GM10248 (cell line): Measurements from ENCODE around the gene CDK12.
"Not testable (repeated sequence)": the region's sequence is repeated elsewhere in the genome, so short reads cannot be mapped to it uniquely, and the experiment has no call there.

Experiments
- CTCF ChIA-PET: fragments of 300-600 bp; sonication (Branson Sonifier 250); formaldehyde crosslinking; extraction: SDS; loops from one replicate; lab custom pipeline; 2021; ENCODE audit warnings: antibody characterized with exemption; lab: Yijun Ruan, JAX
- POLR2A ChIA-PET: fragments of 350-650 bp; sonication (Branson Sonifier 250); formaldehyde crosslinking; extraction: SDS; loops from one replicate; lab custom pipeline; 2020; ENCODE audit warnings: antibody characterized with exemption; lab: Yijun Ruan, JAX
- DNase-seq: peaks from one replicate; pipeline ENCODE4 v3.0.0; 2012; ENCODE audit errors: extremely low spot score
- CTCF ChIP-seq: IDR thresholded peaks from 2 replicates; pipeline ENCODE4 v1.5.1; 2012; ENCODE audit warnings: mild to moderate bottlenecking, low read depth; ENCODE audit errors: extremely low read depth, missing control alignments, control extremely low read depth

The CDK12 gene

GRCh38 chr17:39473310-39473709 lies 12.0 kb downstream of the CDK12 start:
- no peak for TF ChIP-seq CTCF
- POLR2A ChIA-PET, result no interaction called here
- CTCF ChIA-PET, result interaction anchor here (1.2 to 2.6 kb wide), 3 partner anchors 11 to 15 kb away, joined by 3 to 9 read pairs (median 4); partner anchors contain the start of gene CDK12
- no peak for DNase-seq

GRCh38 chr17:39479631-39480030 lies 18.3 kb downstream of the CDK12 start:
- CTCF ChIA-PET, result interaction anchor here (1.2 to 1.8 kb wide), 4 partner anchors 9 to 142 kb away, joined by 3 to 5 read pairs (median 4); partner anchors contain the start of gene MED1
- POLR2A ChIA-PET, result interaction anchor here (0.6 to 1.0 kb wide), 3 partner anchors 17 to 1172 kb away, joined by 3 to 6 read pairs (median 4); no protein-coding TSS in a partner anchor
- not testable (repeated sequence) for DNase-seq

- CTCF ChIA-PET, result interaction anchor here (0.9 kb wide), 1 partner anchor 10 kb away, joined by 3 read pairs; no protein-coding TSS in a partner anchor
- no peak for DNase-seq
- no peak for TF ChIP-seq CTCF
- POLR2A ChIA-PET, result interaction anchor here (0.6 to 3.0 kb wide), 2 partner anchors 22 to 662 kb away, joined by 3 to 21 read pairs; partner anchors contain the start of gene CDK12
Observed at GRCh38 chr17:39483506-39483905, 22.2 kb downstream of the CDK12 start.

GRCh38 chr17:39484178-39484577 lies 22.9 kb downstream of the CDK12 start:
- DNase-seq, result peak; percentile 77
- CTCF ChIA-PET, result interaction anchor here (0.9 kb wide), 1 partner anchor 10 kb away, joined by 3 read pairs; no protein-coding TSS in a partner anchor

GRCh38 chr17:39485555-39485954 lies 24.3 kb downstream of the CDK12 start:
- TF ChIP-seq CTCF, result no peak
- no peak for DNase-seq
- ChIA-PET CTCF (interaction anchor here (1.3 kb wide), 1 partner anchor 62 kb away, joined by 4 read pairs; no protein-coding TSS in a partner anchor), POLR2A (interaction anchor here (0.6 to 3.0 kb wide), 2 partner anchors 24 to 1852 kb away, joined by 3 to 21 read pairs; partner anchors contain the start of gene CDK12)

More at GRCh38 chr17:39484178-39484577, 22.9 kb downstream of the CDK12 start:
- POLR2A ChIA-PET, result interaction anchor here (0.6 to 3.0 kb wide), 2 partner anchors 23 to 662 kb away, joined by 3 to 21 read pairs; partner anchors contain the start of gene CDK12
- no peak for TF ChIP-seq CTCF

- DNase-seq, result no peak
- CTCF ChIA-PET, result interaction anchor here (1.3 kb wide), 1 partner anchor 61 kb away, joined by 4 read pairs; no protein-coding TSS in a partner anchor
- POLR2A ChIA-PET, result interaction anchor here (3.0 kb wide), 1 partner anchor 25 kb away, joined by 21 read pairs; the partner anchor contains the start of gene CDK12
- no peak for TF ChIP-seq CTCF
Observed at GRCh38 chr17:39486242-39486641, 25.0 kb downstream of the CDK12 start.

GRCh38 chr17:39487490-39487889 lies 26.2 kb downstream of the CDK12 start:
- POLR2A ChIA-PET, result interaction anchor here (0.6 to 0.7 kb wide), 3 partner anchors 11 to 1067 kb away, joined by 3 to 5 read pairs (median 3); no protein-coding TSS in a partner anchor
- CTCF ChIA-PET, result interaction anchor here (0.9 to 1.8 kb wide), 2 partner anchors 10 to 14 kb away, joined by 3 to 4 read pairs; no protein-coding TSS in a partner anchor
- not testable (repeated sequence) for DNase-seq
